Measurements from ENCODE around the gene ATP2C2.
"Not testable (repeated sequence)": the region's sequence is repeated elsewhere in the genome, so short reads cannot be mapped to it uniquely, and the experiment has no call there.

The ATP2C2 gene

DNA sequence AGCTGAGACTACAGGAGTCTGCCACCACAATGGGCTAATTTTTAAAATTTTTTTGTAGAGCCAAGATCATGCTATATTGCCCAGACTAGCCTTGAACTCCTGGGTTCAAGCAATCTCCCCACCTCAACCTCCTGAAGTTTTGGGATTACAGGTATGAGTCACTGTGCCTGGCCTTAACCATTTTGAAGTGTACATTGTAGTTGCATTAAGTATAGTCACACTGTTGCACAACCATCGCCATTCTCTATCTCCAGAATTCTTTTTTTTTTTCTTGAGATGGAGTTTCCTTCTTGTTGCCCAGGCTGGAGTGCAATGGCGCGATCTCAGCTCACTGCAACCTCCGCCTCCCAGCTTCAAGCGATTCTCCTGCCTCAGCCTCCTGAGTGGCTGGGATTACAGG lies 35.1 kb downstream of the ATP2C2 start:
- DNase-seq: not testable (repeated sequence)

DNA sequence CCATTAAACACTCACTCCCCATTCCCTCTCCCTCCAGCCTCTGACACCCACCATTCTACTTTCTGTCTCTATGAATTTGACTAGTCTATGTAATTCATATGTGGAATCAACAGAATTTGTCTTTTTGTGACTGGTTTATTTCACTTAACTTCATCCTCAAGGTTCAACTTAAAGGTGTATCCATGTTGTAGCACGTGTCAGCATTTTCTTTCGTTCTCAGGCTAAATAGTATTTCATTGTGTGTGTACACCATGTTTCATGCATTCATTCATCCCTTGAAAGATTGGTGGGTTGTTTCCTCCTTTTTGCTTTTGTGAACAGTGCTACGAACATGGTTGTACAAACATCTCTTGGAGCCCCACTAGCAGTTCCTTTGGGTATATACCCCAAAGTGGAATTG lies 36.0 kb downstream of the ATP2C2 start:
- DNase-seq: no peak

DNA sequence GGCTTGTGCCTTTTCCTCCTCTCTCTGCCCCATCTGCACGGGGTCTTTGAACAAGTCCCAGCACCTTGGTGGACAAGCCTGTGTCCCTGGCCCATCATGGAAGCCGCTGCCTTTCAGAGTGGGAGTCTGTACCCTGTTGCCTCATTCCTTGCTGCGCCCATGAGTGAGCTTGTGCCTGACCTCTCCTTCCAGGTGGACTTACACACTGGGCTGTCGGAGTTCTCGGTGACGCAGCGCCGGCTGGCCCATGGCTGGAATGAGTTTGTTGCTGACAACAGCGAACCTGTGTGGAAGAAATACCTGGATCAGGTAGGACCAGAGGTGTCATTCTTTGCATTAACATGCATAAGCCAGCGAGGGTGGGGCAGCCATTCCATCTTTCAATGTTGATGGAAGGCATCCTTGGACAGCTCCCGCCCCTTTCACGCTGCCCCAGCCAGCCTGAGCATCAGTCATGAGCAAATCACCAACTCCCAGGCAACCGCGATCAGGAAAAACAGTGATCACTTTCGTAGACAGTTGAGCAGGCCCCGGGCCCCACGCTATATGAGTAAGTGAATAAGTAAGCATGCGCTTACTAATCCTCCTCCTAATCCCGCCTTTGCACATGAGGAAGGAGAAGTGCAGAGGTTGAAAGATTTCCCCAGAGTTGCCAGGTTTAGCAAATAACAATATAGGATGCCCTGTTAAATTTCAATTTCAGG lies 36.8 kb downstream of the ATP2C2 start:
- no peak for DNase-seq

DNA sequence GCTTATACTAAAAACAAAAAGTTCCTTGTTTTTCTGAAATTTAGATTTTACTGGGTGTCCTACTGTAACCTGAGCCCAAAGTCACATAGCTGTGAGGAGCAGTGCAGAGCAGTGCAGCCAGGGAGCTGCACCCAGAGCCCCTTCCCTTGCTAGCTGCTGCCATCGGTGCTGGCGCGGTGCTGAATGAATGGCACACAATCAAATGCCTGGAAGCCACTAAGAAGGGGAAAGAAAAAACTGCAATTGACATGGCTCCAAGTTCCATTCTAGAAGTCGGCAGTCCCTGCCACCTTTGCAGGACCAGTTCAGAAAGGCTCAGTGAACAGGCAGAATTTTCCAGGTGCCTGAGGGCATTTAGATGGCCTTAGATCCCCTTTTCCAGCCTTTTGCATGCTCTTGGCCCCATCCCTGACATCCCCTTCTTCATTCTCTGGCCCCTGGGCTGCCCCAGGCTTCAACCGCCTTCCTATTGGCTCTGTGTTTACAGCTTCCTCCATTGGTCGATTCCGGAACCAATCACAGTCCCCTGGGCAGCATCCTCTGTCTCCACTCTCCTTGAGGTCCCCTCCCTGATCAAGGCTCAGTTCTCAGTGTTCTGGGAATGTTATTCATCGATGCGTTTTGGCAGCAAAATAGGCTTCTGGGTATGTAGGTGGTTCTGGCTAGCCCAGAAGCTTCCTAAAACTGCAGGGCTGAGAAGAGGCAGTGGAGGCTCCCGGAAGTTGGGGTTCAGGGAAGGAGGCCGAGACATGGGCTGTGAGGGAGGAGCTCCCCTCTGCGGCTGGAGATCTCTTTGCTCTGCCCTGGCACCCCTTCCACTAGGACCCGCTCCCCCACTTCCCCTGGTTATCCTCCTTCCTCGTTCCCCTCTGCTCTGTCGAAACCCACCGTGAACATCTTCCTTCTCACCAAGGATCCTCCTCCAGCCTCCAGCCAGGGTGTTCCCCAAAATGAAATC lies 37.9 kb downstream of the ATP2C2 start:
- DNase-seq: no peak

DNA sequence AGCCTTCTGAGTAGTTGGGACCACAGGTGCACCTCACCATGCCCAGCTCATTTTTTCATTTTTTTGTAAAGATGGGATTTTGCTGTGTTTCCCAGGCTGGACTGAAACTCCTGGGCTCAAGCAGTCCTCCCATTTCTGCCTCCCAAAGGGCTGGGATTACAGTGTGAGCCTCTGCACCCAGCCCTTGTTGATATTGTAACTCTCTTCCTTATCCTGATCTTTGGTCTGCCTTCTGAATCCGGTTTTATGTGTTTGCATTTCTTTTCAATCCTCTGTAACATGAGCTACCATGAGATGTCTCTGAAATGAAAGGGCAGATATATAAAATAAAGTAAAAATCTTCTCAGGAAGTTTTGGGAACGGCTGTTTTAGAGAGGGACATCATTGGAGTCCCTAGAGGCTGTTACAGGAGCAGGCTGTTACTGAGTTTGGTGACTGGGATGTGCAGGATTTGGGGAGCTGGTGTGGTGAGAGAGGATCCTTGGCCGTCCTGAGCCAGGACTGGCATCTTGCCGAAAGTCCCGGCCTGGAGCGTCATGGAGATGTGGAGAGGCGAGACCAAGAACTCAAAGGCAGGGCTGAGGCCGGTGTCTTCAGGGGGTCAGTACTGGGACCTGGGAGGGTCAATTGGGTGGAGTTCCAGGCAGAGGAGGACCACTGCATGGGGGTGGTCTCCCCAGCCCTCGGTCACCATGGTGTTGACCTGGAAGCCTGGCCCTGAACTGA lies 39.4 kb downstream of the ATP2C2 start:
- DNase-seq: no peak

DNA sequence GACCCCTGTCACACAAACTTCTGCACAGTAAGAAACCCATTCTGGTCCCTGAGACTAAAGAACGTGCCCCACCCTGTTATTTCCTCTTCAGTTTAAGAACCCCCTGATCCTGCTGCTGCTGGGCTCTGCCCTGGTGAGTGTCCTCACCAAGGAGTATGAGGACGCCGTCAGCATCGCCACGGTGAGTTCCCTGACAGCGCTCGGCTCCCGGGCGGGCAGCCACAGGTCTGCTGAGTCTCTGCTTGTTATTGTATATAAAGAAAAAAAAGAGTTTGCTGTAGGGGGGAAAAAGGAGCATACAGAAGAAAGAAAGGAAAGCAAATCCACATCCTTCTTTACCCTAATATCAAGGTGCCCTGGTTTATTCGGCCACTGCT lies 40.0 kb downstream of the ATP2C2 start:
- no peak for DNase-seq

DNA sequence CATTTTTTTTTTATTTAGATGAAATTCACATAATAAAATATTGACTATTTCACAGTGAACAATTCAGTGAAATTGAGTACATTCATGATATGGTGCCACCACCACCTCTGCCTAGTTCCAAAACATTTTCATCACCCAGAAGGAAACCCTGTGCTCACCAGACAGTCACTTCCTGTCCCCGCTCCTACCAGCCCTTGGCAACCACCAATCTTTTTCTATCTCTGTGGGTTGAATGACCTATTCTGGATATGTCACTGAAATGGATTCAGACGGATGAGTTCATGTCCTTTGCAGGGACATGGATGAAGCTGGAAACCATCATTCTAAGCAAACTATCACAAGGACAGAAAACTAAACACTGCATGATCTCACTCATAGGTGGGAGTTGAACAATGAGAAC lies 40.5 kb downstream of the ATP2C2 start:
- DNase-seq: no peak

DNA sequence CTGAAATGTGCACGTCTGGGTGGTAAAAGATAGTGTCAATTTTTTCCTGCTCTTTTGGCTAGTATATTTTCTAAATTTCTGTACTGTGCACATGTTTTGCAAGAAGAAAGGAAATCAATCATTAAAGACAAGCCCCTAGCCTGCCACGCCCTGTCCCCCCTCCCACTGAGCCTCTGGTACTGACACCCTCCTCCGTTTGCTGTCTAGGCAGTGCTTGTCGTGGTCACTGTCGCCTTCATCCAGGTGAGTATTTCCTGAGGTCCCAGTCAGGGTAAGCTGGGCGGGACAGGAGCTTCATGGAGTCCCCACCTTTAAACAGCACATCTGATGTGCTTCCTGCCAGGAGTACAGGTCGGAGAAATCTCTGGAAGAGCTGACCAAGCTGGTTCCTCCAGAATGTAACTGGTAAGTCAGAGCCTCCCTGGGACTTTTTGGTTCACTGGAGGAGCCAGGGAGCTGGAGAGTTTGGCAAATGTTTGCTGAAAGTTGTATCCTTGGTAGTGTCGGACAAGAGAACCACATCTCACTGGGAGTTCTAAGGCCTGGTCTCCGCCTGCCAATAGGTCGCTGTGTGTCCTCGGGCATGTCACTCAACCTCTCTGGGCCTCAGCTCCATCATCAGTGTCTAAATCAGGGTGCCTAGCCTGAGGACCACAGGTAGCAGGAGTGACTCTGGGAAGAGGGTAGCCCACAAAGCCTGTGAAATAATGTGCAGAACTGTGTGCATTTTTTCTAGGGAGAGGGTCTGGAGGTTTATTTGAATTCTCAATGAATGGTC lies 42.2 kb downstream of the ATP2C2 start:
- no peak for DNase-seq

DNA sequence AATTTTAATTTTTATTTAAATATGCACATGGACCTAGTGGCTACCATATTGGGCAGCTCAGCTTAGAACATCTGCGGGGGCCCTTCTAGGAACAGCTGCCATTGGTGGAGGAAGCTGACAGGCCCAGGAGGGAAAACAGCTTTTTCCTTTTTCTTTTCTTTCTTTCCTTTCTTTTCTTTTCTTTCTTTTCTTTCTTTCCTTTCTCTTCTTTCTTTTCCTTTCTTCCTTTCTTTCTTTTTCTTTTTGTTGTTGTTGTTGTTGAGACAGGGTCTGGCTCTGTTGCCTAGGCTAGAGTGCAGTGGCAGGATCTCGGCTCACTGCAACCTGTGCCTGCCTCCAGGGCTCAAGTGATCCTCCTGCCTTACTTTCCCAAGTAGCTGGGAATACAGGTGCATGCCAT lies 43.4 kb downstream of the ATP2C2 start:
- DNase-seq: no peak

DNA sequence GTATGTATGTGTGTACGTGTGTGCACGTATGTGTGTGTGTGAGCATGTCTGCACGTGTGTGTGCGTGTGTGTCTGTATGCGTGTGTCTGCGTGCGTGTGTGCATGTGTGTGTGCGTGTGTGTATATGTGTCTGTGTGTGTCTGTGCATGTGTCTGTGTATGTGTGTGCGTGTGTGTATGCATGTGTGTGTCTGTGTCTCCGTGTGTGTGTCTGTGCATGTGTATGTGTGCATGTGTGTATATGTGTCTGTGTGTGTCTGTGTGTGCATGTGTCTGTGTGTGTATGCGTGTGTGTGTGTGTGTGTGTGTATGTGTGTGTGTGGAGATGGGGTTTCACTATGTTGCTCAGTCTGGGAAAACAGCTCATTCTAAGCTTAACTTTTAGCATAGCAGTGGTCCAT lies 43.9 kb downstream of the ATP2C2 start:
- no peak for DNase-seq

DNA sequence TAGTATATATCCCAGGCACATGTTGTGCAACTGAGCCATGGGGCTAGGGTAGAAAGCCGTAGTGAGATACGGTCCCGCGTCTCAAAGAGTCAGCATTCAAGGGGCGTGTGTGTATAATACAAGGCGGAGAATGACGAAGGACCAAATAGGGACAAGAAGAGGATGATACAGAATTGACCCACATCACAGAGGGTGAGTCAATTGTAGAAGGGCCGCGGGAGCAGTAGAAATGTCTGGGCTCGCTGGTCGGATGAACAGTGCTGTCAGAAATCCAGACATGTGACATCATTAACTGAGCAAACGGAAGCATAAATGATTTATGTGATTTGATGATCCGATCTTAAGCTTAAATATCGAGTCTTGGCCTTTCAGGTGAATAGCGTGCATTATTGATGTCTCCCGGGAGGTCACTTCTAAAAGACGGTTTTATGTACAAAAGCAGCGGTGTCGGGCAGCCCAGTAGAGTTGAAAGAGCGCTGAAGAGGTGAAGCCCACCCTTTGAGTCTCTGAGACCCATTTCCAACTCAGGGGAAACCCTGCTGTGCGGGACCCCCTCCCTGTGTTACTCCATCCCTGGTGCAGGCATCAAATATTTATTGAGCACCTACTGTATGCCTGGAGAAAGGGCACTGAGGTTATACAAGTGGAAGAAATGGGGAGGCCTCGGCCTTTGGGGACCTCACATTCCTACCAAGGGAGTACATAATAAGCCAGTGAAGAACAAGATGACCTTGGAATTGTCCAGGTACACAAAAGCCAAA lies 45.1 kb downstream of the ATP2C2 start:
- DNase-seq: no peak

DNA sequence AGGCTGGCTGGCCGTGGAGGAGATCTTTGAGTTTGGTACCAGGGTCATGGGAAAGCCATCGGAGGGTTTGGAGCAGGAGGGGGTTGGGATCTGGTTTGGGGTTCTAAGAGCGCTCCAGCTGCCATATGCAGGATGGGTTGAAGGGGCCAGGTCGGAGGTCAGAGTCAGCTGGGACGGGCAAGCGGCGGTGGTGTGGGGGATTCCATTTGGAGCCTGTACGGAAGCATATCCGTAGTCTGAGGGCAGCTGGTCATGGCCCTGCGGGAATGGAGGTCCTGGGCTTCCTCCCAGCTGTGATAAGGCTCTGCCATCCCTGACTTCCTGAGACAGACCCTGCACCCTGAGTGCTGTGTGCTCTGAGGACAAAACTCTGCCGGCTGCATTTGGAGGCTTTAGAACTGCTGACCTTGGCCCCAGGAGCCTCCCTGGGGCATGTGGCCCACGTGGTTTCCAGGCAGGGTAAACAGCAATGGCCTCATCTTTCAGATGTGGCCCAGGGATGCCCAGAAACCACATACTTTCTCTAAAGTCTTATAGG lies 46.5 kb downstream of the ATP2C2 start:
- DNase-seq: no peak

DNA sequence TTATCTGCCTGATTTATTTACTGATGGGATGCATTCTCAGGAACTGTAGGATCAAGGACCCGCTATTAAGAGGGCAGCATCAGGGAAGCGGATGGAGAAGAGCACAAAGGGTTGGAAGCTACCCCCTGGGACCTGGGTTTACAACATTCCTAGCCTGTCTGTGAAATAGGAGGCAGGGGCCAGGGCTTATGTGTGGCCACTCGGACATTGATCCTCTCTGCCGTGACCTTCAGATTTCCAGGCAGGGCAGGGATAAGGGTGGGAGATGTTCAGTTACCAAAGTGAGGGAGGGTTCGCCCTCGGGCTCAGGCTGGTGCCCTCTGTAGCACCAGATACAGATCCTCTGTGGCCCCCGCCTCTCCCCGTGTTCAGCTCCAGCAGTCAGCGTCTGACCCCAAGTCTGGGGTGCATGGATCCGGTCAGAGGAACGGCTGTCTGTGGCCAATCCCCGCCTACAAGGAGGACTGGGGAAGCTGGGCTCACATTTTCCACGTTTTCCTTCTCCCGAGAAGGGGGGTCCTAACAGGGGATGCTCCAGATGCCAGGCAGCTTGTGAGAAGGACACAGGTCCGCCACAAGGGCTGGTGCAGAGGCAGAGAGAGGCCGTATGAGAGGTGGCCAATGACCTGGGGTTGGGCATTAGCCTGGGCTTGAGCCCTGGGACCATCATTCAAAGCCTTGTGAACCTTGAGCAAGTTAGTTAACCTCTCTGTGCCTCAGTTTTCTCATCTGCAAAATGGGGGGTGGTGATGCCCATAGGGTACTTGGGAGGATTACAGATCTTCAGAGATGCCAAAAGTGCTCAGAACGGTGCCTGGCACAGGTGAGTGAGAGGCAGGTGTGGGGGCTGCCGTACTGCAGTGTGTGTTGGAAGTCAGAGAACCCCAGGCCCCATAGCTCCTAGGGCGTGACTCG lies 48.3 kb downstream of the ATP2C2 start:
- no peak for DNase-seq

DNA sequence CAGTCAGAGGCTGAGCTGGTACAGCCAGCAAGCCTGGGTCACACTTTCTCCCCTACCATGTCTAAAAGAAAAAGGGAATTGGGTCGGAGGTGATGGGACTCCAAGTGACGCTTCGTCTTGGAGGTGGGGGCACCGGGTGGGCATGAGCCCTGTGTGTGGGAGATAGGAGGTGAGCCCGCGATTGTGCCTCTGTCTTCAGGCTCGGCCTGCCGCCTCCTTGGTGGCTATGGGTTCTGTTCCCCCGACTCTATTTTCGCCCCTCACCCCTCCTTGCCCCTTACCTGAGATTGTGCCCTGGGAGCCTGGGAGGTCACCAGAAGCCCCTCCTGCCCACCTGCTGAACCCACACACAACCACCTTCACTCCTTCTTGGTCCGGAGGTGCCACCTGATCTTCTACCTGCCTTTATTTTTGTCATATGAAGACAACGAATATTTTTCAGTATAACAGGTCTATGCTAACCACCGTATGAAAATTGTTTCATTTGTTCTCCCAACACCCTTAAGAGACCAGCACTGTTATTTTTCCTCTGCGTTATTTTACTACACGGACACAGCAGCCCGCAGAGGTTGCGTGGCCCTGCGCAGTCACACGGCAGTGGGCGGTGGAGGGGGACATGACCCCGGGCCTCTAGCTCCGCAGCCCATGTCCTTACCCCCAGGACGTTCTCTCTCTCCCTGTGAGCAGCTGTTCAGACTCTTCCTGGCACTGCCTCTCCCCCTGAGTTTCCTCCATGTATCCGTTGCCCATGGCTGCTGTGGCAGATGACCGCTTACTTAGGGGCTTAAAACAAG lies 49.9 kb downstream of the ATP2C2 start:
- no peak for DNase-seq

DNA sequence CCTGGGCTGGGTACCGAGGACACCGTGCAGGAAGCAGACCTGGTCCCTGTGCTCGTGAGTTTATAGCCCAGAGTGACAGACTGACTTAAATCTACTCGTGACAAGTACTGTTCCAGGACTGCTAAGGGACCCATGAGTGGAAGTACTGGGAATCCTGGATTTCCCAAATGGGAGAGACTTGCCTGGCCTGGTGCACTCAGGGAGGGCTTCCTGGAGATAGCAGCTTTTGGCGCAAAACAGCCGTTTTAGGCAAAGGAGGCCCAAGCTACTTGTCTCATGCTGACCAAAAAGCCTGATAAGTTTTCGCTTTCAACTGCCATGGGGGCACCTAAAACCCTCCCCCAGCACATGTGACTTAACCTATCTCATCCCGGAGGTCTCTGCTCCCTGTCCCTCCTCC lies 51.4 kb downstream of the ATP2C2 start:
- DNase-seq: no peak

DNA sequence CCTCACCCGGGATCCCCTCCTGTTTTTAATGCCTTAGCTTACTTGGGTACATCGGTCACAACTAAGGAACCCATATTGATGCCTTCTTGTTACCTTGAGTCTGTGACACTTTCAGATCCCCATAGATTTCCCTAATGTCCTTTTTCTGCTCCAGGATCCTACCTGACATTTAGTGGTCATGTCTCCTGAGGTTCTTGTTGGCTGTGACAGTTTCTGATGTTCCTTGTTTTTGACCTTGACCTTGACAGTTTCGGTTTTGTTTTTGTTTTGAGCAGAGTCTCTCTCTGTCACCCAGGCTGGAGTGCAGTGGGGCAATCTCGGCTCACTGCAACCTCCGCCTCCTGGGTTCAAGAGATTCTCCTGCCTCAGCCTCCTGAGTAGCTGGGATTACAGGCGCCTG lies 52.2 kb downstream of the ATP2C2 start:
- not testable (repeated sequence) for DNase-seq

DNA sequence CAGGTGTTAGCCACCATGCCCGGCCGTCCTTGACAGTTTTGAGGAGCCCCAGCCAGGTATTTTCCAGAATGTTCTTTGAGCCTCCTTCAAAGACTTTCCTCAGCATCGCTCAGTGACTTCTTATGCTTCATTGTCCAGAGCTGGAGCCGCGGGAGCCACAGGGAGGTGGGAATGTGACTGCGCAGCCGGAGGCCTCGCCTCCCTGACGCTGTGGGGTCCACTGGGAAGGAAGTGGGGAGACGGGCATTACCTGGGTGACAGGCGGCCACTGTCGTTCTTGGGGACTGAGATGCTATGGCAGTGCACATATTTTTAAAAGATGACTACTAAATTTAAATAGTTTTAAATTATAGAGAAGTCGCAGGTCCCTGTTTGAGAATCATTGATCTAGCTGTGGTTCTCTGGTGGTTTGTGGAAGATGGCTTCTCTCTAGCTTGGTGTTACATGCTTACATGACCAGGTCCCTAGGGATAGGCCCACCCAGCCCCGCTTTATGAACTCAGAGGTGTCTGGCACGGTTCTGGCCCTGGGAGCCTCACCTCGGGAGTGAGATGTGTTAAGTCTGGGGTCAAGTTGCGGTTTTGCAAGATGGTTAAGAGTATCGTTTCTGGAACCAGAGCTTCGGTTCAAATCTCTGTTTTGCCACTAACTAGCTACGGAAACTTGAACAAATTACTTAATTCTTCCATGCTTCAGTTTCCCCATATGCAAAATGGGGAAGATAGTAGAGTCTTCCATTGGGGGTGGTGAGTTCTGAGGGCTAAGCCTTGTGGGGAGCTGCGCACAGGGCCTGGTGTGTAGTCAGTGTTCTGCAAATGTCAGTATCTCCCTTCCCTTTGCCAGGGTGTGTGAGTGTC lies 53.0 kb downstream of the ATP2C2 start:
- no peak for DNase-seq

DNA sequence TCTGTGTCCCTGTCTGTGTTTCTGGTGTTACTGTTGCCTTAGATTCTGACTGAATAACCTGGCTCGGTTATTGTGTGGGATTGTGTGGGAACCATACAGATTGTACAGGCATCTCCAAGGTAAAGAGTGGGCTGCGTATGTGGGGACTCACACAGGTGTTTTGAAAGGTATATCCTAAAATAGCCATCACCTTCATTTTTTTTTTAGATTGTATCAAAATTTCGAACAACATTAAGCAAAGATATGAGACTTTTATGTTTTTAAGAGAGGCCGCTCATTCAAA lies 53.5 kb downstream of the ATP2C2 start:
- no peak for DNase-seq

DNA sequence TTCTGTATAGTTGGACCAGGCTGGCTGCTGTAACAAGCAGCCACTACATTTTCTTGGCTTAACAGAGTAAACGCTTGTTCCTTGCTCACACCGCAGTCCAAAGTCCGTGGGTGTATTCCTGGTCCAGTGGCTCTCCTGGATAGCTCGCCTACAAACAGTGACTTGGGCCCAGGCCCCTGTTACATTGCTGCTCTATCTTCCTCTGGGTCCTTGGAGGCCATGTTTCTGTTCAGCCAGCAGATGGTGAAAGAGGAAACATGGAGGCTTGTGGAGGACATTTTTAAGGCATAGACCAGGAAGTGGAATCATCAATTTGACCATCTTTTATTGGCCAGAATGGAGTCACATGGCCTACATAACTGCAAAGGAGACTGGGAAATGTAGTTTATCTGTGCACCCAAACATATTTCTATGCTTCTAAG lies 55.1 kb downstream of the ATP2C2 start:
- no peak for DNase-seq
